GM12878 (cell line): ENCODE data around the gene SLC29A1.

ENCODE experiments used
- CTCF ChIP-seq, 3 experiments: IDR thresholded peaks in 2 of 3; conservative IDR thresholded peaks in 1 of 3; 2 replicates each; pipeline ENCODE4 v1.5.1; 2011; ENCODE audit warnings: low read depth in 3 of 3, low read length in 3 of 3, mild to moderate bottlenecking in 3 of 3, control low read depth in 2 of 3, moderate library complexity in 2 of 3, inconsistent platforms in 1 of 3, mixed read lengths in 1 of 3; ENCODE audit not compliant: control insufficient read depth in 2 of 3, insufficient read depth in 1 of 3; ENCODE audit errors: extremely low read depth in 1 of 3
- EGR1 ChIP-seq, 2 experiments: IDR thresholded peaks; 1 replicate in 1 of 2; 2 replicates in 1 of 2; pipeline ENCODE4 v1.6.1; 2011 to 2012; ENCODE audit warnings: low read depth in 2 of 2, low read length in 2 of 2, borderline replicate concordance in 1 of 2, mild to moderate bottlenecking in 1 of 2, moderate library complexity in 1 of 2
- EP300 ChIP-seq, 2 experiments: fragments of 150-350 bp in 1 of 2; IDR thresholded peaks; 2 replicates each; pipeline ENCODE4 v1.6.1; 2011 to 2012; ENCODE audit warnings: low read depth in 2 of 2, low read length in 2 of 2, borderline replicate concordance in 1 of 2, improper control_type of control experiment in 1 of 2, inconsistent platforms in 1 of 2; ENCODE audit not compliant: control insufficient read depth in 1 of 2
- ESRRA ChIP-seq: IDR thresholded peaks from 2 replicates; pipeline ENCODE4 v1.6.1; 2012; ENCODE audit warnings: mild to moderate bottlenecking, low read length, improper control_type of control experiment
- EZH2 ChIP-seq: IDR thresholded peaks from 2 replicates; pipeline ENCODE4 v1.6.1; 2012; ENCODE audit warnings: low read depth, mild to moderate bottlenecking, control low read depth, inconsistent platforms, low read length, borderline replicate concordance; ENCODE audit not compliant: control insufficient read depth
- HDAC2 ChIP-seq: fragments of 200-600 bp; sonication (generic); IDR thresholded peaks from 2 replicates; pipeline ENCODE4 v1.6.1; 2017
- MTA2 ChIP-seq: fragments of 450-650 bp; IDR thresholded peaks from 2 replicates; pipeline ENCODE4 v1.6.1; 2016; ENCODE audit warnings: low read depth, mild to moderate bottlenecking, moderate library complexity
- PKNOX1 ChIP-seq: fragments of 450-650 bp; IDR thresholded peaks from 2 replicates; pipeline ENCODE4 v1.6.1; 2016; ENCODE audit warnings: mild to moderate bottlenecking
- POLR2A ChIP-seq: IDR thresholded peaks from 2 replicates; pipeline ENCODE4 v1.6.1; 2011; ENCODE audit warnings: low read depth, mild to moderate bottlenecking, low read length
- REST ChIP-seq: IDR thresholded peaks from 2 replicates; pipeline ENCODE4 v1.6.1; 2012; ENCODE audit warnings: mild to moderate bottlenecking, low read depth, low read length
- USF1 ChIP-seq: IDR thresholded peaks from 2 replicates; pipeline ENCODE4 v1.6.1; 2011; ENCODE audit warnings: borderline replicate concordance, low read depth, mild to moderate bottlenecking, moderate library complexity, mixed read lengths, low read length; ENCODE audit not compliant: insufficient read depth; ENCODE audit errors: extremely low read length
- ZBTB33 ChIP-seq: fragments of 450-650 bp; IDR thresholded peaks from 2 replicates; pipeline ENCODE4 v1.6.1; 2017; ENCODE audit warnings: mild to moderate bottlenecking

GRCh38 chr6:44199883-44200282, 23.5 kb upstream of the SLC29A1 start:
- TF ChIP-seq POLR2A (no peak), USF1 (no peak), CTCF (IDR thresholded peaks at IDR 0.05 in 2 of 3, conservative IDR thresholded peaks at IDR 0.05 in 1 of 3; ENCODE audit: control insufficient read depth in 2 of 3, extremely low read depth in 1 of 3, insufficient read depth in 1 of 3, low read depth in 3 of 3, low read length in 3 of 3) (no peak), EZH2 (no peak), ZBTB33 (no peak), EGR1 (IDR thresholded peaks at IDR 0.05; ENCODE audit: borderline replicate concordance in 1 of 2, low read depth in 2 of 2, low read length in 2 of 2) (no peak), REST (no peak), PKNOX1 (no peak), HDAC2 (no peak), EP300 (IDR thresholded peaks at IDR 0.05; ENCODE audit: borderline replicate concordance in 1 of 2, control insufficient read depth in 1 of 2, low read depth in 2 of 2, low read length in 2 of 2) (no peak), ESRRA (no peak), MTA2 (no peak)
